Tibial nerve (tissue), 3 donors: Measurements from ENCODE around the gene MSMP.

Source experiments
- CTCF ChIP-seq, 5 experiments: fragments of 200-600 bp in 3 of 5; fragments of 450-650 bp in 2 of 5; sonication (generic) in 3 of 5; IDR thresholded peaks; one replicate each; pipeline ENCODE4 v1.5.1; 2016 to 2019; ENCODE audit warnings: antibody characterized with exemption in 5 of 5, mild to moderate bottlenecking in 3 of 5, moderate library complexity in 2 of 5
- POLR2A ChIP-seq, 2 donors: fragments of 450-650 bp; IDR thresholded peaks; one replicate each; pipeline ENCODE4 v1.6.1; 2017; ENCODE audit warnings: antibody characterized with exemption in 2 of 2, mild to moderate bottlenecking in 2 of 2, moderate library complexity in 2 of 2

- TF ChIP-seq CTCF (IDR thresholded peaks at IDR 0.05) (no peak), POLR2A (IDR thresholded peaks at IDR 0.05) (no peak)
These were observed 29.3 kb upstream of the MSMP start for GRCh38 chr9:35783418-35783817.
